Measurements from ENCODE around the gene TM9SF1. TPM values are rescaled to one million over a fixed set of nuclear protein-coding genes. Genes with fewer than 3 reads are reported as not detected.

The TM9SF1 gene
- total and polyA plus RNA-seq, 2 of the 4 experiments (the other 2 are of a cell fraction): 40.4 to 65.6 TPM

- peak within 1 kb of the TSS; percentile 76 to 81 for H4K8ac ChIP-seq (ENCODE audit: low read depth in 2 of 2, low read length in 2 of 2)
- TF ChIP-seq MAZ (IDR thresholded peaks at IDR 0.05; ENCODE audit: borderline replicate concordance, low read depth, low read length): peak; percentile 71; the same call in 1 of the 2 replicates
- no peak for TF ChIP-seq POLR2A (IDR thresholded peaks at IDR 0.05; ENCODE audit: low read depth, low read length)
- no peak within 1 kb of the TSS for H2BK20ac ChIP-seq (ENCODE audit: low read depth, low read length)
- peak within 1 kb of the TSS; percentile 86 for H3K4me3 ChIP-seq (ENCODE audit: insufficient read depth, low read depth, low read length)
- H3K36me3 ChIP-seq (ENCODE audit: control insufficient read depth, insufficient read depth, low read length): peaks cover 31% of the 10 kb centered on the region
- H3K4me1 ChIP-seq (ENCODE audit: control insufficient read depth, insufficient read depth, low read length): peaks cover 9% of the 10 kb centered on the region
- peak within 1 kb of the TSS; percentile 10; the same call in 1 of the 3 replicates for H2BK15ac ChIP-seq (ENCODE audit: low read depth, low read length)
- peaks cover 35 to 75% of the 10 kb centered on the region in 2 experiments for H3K79me1 ChIP-seq (ENCODE audit: low read depth in 1 of 2, low read length in 2 of 2)
- H2AFZ ChIP-seq (replicated peaks; ENCODE audit: low read length, poor library complexity): peak within 1 kb of the TSS; percentile 91
- DNase-seq (peak; percentile 98), ATAC-seq (ENCODE audit: low read depth) (peak; percentile 91)
- BruUV-seq (replicated peaks): no TSS peak
- H3K9ac ChIP-seq (ENCODE audit: low read depth, low read length): peak within 1 kb of the TSS; percentile 96
- peaks cover 10% of the 10 kb centered on the region for H4K20me1 ChIP-seq (ENCODE audit: insufficient read depth, low read length)
- H2BK120ac ChIP-seq (ENCODE audit: low read depth, low read length): 0 out of 2 replicates have a peak within 1 kb of the TSS, but pooled peaks have one; percentile 3
- H3K4ac ChIP-seq (ENCODE audit: low read depth, low read length): peak within 1 kb of the TSS; percentile 76
- no peak within 1 kb of the TSS for H3K18ac ChIP-seq (ENCODE audit: low read depth, low read length)
- peak within 1 kb of the TSS; percentile 67 for H3K56ac ChIP-seq (ENCODE audit: extremely low read depth, insufficient read depth, low read length)
- H3K23ac ChIP-seq (ENCODE audit: low read depth, low read length): peak within 1 kb of the TSS; percentile 88
- intact Hi-C loops (cut with micrococcal nuclease) (loop anchor here (2.0 kb wide), 1 partner anchor 150 kb away; no protein-coding TSS in a partner anchor), dilution Hi-C loops (cut with HindIII; ENCODE audit: low sequenced_read_pairs, unreplicated experiment) (no loop called here), in situ Hi-C loops (cut with MboI; ENCODE audit: low sequenced_read_pairs) (loop anchor here (25.0 kb wide), 2 partner anchors 835 to 1060 kb away; partner anchors contain the start of genes ACIN1, BCL2L2, C14orf119 and PABPN1)
- H2AK5ac ChIP-seq (ENCODE audit: low read depth, low read length): peak within 1 kb of the TSS; percentile 82
- H4K91ac ChIP-seq (ENCODE audit: insufficient read depth, low read depth, low read length): peak within 1 kb of the TSS; percentile 75
- 1% methylated on average over 25 of the region's 57 CpGs; no CpG with 5 or more reads in 1 of the 2 experiments for WGBS, 2 experiments (ENCODE audit: extremely low coverage in 2 of 2, insufficient read length in 1 of 2)
- peak within 1 kb of the TSS; percentile 92 for H2AK9ac ChIP-seq (replicated peaks; ENCODE audit: low read depth, low read length, poor library complexity)
- peak within 1 kb of the TSS; percentile 96 for H3K4me2 ChIP-seq (ENCODE audit: low read depth, low read length)
- CTCF ChIA-PET: interaction anchor here (0.6 to 4.3 kb wide), 4 partner anchors 9 to 39 kb away, joined by 3 to 14 read pairs (median 3); partner anchors contain the start of gene IRF9
- peak within 1 kb of the TSS; percentile 79 for H3K27ac ChIP-seq (ENCODE audit: insufficient read depth, low read length)
- H3K9me3 ChIP-seq (ENCODE audit: control insufficient read depth, insufficient read depth, low read length): no peaks in the 10 kb centered on the region
- peak within 1 kb of the TSS; percentile 46 for H4K5ac ChIP-seq (ENCODE audit: low read depth, low read length)
- H3K14ac ChIP-seq (replicated peaks; ENCODE audit: low read depth, low read length): peak within 1 kb of the TSS; percentile 72
- POLR2A ChIA-PET (ENCODE audit: unreplicated experiment): interaction anchor here (1.0 to 1.4 kb wide), 2 partner anchors 11 to 33 kb away, joined by 3 to 6 read pairs; partner anchors contain the start of genes DCAF11, NRL and PSME1
- peaks cover 15% of the 10 kb centered on the region for H3K9me1 ChIP-seq (ENCODE audit: insufficient read depth, low read length)
- no peaks in the 10 kb centered on the region for H3K27me3 ChIP-seq (ENCODE audit: control insufficient read depth, insufficient read depth, low read length)
- peak within 1 kb of the TSS; percentile 71 for H2BK5ac ChIP-seq (ENCODE audit: low read depth, low read length, poor library complexity, severe bottlenecking)
Measured at GRCh38 chr14:24146978-24147760, 48.1 kb downstream of the TM9SF1 start, which contains the start of gene RNF31. Gene RNF31 (plus strand): TSS chr14:24147498. CDS start chr14:24147699, 201 bp downstream.
